ENCODE measurements around the gene KCNQ1OT1. TPM values are rescaled to one million over a fixed set of nuclear protein-coding genes. Genes with fewer than 3 reads are reported as not detected.

KCNQ1OT1 gene
- total RNA-seq, 1 experiment from 2014 or later, result 2.4 TPM

DNA sequence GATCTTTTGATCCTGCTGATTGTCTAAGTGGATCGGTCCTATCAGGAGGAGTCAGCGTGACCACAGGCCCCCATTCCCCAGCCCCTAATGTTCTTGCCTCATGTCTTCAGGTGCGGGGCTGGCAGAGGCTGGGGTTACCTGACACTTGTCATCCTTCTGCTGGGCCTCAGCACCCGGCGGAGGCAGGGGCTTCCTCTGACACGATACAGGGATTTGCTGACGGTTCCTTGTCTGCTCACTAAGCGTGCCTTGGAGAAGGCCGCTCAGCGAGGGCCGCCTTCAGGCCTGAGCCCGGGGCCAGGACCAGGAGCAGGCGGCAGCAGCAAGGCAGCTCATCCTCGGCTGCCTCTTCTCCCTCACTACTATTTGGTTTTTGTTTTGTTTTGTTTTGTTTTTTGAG lies 45.7 kb upstream of the KCNQ1OT1 start (continued):
- TF ChIP-seq, protein P1, sequence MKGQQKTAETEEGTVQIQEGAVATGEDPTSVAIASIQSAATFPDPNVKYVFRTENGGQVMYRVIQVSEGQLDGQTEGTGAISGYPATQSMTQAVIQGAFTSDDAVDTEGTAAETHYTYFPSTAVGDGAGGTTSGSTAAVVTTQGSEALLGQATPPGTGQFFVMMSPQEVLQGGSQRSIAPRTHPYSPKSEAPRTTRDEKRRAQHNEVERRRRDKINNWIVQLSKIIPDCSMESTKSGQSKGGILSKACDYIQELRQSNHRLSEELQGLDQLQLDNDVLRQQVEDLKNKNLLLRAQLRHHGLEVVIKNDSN (CRISPR knock-in tag; IDR thresholded peaks at IDR 0.05), result no peak
- TF ChIP-seq ZNF138 (CRISPR knock-in tag; conservative IDR thresholded peaks at IDR 0.05), result no peak

GRCh38 chr11:2744166-2744565 lies 44.4 kb upstream of the KCNQ1OT1 start:
- no peak for DNase-seq (ENCODE audit: low spot score)
- no peak overlapping the region for H3K4me3 Mint-ChIP-seq
- no peak for ATAC-seq
- peaks cover 78% of the 10 kb centered on the region for H3K27me3 Mint-ChIP-seq (ENCODE audit: low read depth)
- ChIA-PET CTCF (interaction anchor here (3.3 kb wide), 1 partner anchor 148 kb away, joined by 9 read pairs; no protein-coding TSS in a partner anchor), POLR2A (no interaction called here)
- H3K9me3 Mint-ChIP-seq, result no peaks in the 10 kb centered on the region
- no peaks in the 10 kb centered on the region for H3K36me3 Mint-ChIP-seq
- no peak overlapping the region for H3K27ac Mint-ChIP-seq
- TF ChIP-seq GRHL2 (CRISPR knock-in tag; IDR thresholded peaks at IDR 0.05; ENCODE audit: insufficient replicate concordance, severe bottlenecking) (no peak), HMGA2 (CRISPR knock-in tag; IDR thresholded peaks at IDR 0.05) (no peak), GABPB1 (CRISPR knock-in tag; IDR thresholded peaks at IDR 0.05) (no peak), IRF1 (CRISPR knock-in tag; IDR thresholded peaks at IDR 0.05) (no peak), KAT7 (CRISPR knock-in tag; IDR thresholded peaks at IDR 0.05; ENCODE audit: borderline replicate concordance) (no peak), CBFB (CRISPR knock-in tag; IDR thresholded peaks at IDR 0.05; ENCODE audit: low read depth) (no peak), FOXP1 (CRISPR knock-in tag; IDR thresholded peaks at IDR 0.05; ENCODE audit: borderline replicate concordance) (no peak)
- TF ChIP-seq, protein P2, sequence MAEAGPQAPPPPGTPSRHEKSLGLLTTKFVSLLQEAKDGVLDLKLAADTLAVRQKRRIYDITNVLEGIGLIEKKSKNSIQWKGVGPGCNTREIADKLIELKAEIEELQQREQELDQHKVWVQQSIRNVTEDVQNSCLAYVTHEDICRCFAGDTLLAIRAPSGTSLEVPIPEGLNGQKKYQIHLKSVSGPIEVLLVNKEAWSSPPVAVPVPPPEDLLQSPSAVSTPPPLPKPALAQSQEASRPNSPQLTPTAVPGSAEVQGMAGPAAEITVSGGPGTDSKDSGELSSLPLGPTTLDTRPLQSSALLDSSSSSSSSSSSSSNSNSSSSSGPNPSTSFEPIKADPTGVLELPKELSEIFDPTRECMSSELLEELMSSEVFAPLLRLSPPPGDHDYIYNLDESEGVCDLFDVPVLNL (CRISPR knock-in tag; IDR thresholded peaks at IDR 0.05; ENCODE audit: borderline replicate concordance, low read depth), result no peak
- no peaks in the 10 kb centered on the region for H3K4me1 Mint-ChIP-seq

GRCh38 chr11:2743427-2744110 lies 43.8 kb upstream of the KCNQ1OT1 start:
- H3K9me3 Mint-ChIP-seq, result no peaks in the 10 kb centered on the region
- H3K4me1 Mint-ChIP-seq, result no peaks in the 10 kb centered on the region
- no peak for ATAC-seq
- H3K36me3 Mint-ChIP-seq, result no peaks in the 10 kb centered on the region
- H3K27me3 Mint-ChIP-seq (ENCODE audit: low read depth), result peaks cover 72% of the 10 kb centered on the region
- ChIA-PET CTCF (interaction anchor here (0.7 to 3.3 kb wide), 2 partner anchors 148 to 911 kb away, joined by 4 to 9 read pairs; no protein-coding TSS in a partner anchor), POLR2A (no interaction called here)
- H3K4me3 Mint-ChIP-seq, result no peak overlapping the region
- TF ChIP-seq PRRX2 (CRISPR knock-in tag; IDR thresholded peaks at IDR 0.05), result no peak
- TF ChIP-seq, protein P3, sequence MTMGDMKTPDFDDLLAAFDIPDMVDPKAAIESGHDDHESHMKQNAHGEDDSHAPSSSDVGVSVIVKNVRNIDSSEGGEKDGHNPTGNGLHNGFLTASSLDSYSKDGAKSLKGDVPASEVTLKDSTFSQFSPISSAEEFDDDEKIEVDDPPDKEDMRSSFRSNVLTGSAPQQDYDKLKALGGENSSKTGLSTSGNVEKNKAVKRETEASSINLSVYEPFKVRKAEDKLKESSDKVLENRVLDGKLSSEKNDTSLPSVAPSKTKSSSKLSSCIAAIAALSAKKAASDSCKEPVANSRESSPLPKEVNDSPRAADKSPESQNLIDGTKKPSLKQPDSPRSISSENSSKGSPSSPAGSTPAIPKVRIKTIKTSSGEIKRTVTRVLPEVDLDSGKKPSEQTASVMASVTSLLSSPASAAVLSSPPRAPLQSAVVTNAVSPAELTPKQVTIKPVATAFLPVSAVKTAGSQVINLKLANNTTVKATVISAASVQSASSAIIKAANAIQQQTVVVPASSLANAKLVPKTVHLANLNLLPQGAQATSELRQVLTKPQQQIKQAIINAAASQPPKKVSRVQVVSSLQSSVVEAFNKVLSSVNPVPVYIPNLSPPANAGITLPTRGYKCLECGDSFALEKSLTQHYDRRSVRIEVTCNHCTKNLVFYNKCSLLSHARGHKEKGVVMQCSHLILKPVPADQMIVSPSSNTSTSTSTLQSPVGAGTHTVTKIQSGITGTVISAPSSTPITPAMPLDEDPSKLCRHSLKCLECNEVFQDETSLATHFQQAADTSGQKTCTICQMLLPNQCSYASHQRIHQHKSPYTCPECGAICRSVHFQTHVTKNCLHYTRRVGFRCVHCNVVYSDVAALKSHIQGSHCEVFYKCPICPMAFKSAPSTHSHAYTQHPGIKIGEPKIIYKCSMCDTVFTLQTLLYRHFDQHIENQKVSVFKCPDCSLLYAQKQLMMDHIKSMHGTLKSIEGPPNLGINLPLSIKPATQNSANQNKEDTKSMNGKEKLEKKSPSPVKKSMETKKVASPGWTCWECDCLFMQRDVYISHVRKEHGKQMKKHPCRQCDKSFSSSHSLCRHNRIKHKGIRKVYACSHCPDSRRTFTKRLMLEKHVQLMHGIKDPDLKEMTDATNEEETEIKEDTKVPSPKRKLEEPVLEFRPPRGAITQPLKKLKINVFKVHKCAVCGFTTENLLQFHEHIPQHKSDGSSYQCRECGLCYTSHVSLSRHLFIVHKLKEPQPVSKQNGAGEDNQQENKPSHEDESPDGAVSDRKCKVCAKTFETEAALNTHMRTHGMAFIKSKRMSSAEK (CRISPR knock-in tag; IDR thresholded peaks at IDR 0.05; ENCODE audit: borderline replicate concordance), result no peak
- no peak for TF ChIP-seq IRF1 (CRISPR knock-in tag; IDR thresholded peaks at IDR 0.05)
- no peak for DNase-seq (ENCODE audit: low spot score)
- no peak overlapping the region for H3K27ac Mint-ChIP-seq
